Ramos (cell line): ENCODE results near the gene RTEL1.

Experiments used
- in situ Hi-C: fragments of 300-500 bp; cut with MboI; formaldehyde crosslinking; loops from one replicate; pipeline ENCODE4 v1.14.3; 2022; ENCODE audit warnings: low sequenced_read_pairs; ENCODE audit not compliant: unreplicated experiment

RTEL1 gene

DNA sequence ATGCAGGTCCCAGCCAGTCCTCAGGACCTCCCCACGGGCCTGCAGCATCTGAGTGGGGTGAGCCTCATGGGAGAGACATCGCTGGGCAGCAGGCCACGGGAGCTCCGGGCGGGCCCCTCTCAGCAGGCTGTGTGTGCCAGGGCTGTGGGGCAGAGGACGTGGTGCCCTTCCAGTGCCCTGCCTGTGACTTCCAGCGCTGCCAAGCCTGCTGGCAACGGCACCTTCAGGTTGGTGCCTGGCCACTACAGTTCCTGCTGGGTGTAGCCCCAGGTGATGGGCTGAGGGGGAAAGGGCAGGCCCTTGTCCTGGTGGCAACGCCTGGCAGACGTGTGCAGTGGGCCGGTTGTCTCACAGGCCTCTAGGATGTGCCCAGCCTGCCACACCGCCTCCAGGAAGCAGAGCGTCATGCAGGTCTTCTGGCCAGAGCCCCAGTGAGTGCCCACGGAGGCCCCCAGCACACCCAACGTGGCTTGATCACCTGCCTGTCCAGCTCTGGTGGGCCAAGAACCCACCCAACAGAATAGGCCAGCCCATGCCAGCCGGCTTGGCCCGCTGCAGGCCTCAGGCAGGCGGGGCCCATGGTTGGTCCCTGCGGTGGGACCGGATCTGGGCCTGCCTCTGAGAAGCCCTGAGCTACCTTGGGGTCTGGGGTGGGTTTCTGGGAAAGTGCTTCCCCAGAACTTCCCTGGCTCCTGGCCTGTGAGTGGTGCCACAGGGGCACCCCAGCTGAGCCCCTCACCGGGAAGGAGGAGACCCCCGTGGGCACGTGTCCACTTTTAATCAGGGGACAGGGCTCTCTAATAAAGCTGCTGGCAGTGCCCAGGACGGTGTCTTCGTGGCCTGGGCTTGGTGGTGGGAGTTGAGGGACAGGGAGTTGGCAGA, 37.6 kb downstream of the RTEL1 start:
- in situ Hi-C loops: no loop called here

DNA sequence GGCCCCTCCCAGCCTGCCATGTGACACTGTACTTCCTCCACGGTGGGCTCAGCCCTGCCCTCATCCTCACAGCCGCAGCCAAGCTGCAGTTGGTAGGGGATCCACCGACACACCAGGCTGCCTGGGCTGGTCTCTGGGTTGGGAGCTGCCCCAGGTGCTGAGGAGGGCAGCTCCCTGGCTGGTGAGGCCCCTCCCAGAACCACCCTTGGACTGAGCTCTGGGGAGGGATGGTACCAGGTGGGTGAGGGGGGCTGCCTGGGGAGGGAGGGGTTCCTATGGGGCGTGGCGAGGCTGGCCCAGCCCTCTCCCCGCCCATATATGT, 38.2 kb downstream of the RTEL1 start:
- in situ Hi-C loops: no loop called here

DNA sequence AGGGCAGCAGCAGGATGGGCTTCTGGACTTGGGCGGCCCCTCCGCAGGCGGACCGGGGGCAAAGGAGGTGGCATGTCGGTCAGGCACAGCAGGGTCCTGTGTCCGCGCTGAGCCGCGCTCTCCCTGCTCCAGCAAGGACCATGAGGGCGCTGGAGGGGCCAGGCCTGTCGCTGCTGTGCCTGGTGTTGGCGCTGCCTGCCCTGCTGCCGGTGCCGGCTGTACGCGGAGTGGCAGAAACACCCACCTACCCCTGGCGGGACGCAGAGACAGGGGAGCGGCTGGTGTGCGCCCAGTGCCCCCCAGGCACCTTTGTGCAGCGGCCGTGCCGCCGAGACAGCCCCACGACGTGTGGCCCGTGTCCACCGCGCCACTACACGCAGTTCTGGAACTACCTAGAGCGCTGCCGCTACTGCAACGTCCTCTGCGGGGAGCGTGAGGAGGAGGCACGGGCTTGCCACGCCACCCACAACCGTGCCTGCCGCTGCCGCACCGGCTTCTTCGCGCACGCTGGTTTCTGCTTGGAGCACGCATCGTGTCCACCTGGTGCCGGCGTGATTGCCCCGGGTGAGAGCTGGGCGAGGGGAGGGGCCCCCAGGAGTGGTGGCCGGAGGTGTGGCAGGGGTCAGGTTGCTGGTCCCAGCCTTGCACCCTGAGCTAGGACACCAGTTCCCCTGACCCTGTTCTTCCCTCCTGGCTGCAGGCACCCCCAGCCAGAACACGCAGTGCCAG, 38.7 kb downstream of the RTEL1 start, which contains the start of gene TNFRSF6B:
TNFRSF6B (plus strand) TSS at position 25 of the 729 bp plus-strand sequence; CDS start at position 141, 116 bp downstream.
- in situ Hi-C loops: no loop called here

DNA sequence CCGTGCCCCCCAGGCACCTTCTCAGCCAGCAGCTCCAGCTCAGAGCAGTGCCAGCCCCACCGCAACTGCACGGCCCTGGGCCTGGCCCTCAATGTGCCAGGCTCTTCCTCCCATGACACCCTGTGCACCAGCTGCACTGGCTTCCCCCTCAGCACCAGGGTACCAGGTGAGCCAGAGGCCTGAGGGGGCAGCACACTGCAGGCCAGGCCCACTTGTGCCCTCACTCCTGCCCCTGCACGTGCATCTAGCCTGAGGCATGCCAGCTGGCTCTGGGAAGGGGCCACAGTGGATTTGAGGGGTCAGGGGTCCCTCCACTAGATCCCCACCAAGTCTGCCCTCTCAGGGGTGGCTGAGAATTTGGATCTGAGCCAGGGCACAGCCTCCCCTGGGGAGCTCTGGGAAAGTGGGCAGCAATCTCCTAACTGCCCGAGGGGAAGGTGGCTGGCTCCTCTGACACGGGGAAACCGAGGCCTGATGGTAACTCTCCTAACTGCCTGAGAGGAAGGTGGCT, 39.3 kb downstream of the RTEL1 start:
- in situ Hi-C loops: no loop called here

DNA sequence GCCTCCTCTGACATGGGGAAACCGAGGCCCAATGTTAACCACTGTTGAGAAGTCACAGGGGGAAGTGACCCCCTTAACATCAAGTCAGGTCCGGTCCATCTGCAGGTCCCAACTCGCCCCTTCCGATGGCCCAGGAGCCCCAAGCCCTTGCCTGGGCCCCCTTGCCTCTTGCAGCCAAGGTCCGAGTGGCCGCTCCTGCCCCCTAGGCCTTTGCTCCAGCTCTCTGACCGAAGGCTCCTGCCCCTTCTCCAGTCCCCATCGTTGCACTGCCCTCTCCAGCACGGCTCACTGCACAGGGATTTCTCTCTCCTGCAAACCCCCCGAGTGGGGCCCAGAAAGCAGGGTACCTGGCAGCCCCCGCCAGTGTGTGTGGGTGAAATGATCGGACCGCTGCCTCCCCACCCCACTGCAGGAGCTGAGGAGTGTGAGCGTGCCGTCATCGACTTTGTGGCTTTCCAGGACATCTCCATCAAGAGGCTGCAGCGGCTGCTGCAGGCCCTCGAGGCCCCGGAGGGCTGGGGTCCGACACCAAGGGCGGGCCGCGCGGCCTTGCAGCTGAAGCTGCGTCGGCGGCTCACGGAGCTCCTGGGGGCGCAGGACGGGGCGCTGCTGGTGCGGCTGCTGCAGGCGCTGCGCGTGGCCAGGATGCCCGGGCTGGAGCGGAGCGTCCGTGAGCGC, 39.9 kb downstream of the RTEL1 start:
- in situ Hi-C loops: no loop called here

DNA sequence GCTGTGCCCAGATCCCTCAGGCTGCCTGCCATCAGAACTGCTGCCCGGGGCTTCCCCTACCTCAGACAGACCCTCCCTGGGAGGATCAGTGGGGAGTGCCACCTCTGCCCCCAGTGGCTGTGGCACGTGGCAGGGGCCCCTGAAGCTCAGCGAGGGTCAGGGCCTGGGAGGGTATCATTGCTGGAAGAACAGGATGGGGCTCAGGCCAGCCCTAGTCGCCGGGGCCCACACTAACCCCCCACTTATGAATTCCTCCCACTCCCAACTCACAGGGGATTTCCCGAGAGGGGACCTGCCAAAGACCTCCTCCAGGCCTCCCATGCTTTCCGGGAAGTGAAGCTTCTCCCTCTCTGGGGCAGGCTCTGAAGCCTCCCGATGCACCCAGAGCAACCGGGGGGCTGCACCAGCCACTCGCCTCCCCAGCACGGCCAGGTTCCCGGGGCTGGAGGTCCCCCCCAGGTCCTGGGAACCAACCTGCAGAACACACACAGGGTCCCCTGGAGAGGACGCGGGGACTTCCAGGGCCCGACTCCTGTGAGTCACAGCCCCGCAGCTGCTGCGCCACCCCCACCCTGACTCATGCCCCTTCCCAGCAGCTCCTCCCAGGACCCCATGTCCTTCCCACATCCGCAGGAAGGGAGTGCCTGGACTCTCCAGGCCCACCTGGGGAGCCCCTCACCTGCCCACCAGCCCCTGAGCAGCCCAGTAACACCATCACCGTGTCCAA, 40.8 kb downstream of the RTEL1 start:
- in situ Hi-C loops: no loop called here

DNA sequence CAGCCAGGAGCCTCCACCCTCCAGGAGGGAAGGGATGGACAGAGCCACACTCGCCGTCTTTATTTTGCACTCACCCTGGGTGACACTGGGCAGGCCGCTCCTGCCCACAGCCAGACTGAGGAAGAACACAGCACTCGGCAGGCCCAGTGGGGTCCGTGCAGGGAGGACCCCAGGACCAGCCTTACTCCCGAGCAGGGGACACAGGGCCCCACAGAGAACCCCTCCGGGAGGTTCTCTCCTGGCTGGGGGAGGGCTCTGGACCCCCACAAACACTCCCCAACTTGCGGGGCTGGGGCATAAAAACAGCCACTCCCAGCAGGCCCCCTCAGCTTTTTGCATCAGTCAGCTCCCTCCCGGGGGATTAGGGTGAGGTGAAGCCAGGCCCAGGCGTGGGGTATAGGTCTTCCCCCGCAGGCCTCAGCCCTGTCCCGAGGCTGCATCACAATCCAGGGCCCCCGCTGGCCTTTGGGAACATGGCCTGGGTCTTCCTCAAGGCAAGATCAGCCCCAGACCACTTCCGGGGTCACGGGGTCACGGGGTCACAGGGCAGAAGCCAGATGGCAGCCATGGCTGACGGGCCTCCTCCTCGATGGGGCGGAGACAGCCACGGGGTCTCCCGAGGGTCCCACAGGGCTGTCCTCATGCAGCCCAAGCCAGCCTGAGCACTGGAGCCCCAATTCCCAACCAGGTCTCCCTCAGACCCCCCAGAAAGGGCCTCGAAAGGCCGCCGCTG, 41.5 kb downstream of the RTEL1 start:
- in situ Hi-C loops: loop anchor here (10.0 kb wide), 1 partner anchor 155 kb away; no protein-coding TSS in a partner anchor

DNA sequence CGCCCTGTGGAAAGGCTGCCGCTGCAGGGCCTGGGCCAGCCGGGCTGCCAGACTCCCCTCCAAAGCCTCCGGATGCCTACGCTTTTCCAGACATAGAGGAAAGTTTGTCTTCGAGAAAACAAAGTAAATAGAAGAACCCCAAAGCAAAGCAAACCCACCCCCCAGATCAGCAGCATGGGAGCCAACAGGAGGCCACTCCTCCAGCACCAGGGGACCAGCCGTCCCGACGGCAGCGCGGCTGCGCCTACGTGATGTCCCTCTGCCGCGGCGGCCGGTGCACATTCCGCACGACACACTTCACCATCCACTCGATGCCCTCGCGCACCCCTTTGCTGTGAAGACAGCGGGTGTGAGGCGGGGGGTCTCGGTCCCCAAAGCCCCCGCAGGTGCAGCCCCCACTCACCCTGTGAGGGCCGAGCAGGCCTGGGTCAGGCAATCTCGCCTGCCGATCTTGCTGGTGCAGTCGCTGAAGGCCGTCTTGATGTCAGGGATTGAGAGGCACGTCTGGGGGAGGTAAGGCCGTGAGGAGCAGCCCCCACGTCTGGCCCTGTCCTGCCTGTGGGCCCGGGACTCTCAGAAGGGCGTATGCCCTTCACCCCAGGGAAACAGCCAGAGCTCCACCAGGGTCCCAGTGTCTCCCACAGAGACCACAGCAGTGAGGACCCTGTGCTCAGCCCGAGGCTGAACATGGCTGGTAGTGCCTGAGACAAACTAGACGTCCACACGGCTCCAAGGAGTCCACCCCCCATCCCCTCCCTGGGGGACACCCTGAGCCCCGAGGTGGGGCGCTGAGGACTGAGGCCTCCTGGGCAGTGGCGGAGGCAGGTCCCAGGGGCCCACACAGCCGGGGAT, 42.3 kb downstream of the RTEL1 start:
- in situ Hi-C loops: loop anchor here (10.0 kb wide), 1 partner anchor 154 kb away; no protein-coding TSS in a partner anchor

DNA sequence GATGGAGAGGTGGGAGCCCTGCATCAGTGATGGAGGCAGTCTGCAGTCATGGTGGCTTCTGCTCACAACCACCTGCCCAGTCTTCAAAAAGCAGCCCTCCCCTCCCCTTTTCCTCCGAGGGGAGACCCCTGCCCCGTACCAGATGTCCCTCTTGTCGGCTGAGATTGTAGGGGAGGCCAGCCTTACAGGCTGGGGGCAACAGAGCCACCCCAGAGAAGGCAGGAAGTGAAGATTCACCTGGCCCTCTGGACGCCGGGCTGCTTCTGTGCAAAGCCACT, 42.9 kb downstream of the RTEL1 start:
- in situ Hi-C loops: loop anchor here (10.0 kb wide), 1 partner anchor 154 kb away; no protein-coding TSS in a partner anchor

DNA sequence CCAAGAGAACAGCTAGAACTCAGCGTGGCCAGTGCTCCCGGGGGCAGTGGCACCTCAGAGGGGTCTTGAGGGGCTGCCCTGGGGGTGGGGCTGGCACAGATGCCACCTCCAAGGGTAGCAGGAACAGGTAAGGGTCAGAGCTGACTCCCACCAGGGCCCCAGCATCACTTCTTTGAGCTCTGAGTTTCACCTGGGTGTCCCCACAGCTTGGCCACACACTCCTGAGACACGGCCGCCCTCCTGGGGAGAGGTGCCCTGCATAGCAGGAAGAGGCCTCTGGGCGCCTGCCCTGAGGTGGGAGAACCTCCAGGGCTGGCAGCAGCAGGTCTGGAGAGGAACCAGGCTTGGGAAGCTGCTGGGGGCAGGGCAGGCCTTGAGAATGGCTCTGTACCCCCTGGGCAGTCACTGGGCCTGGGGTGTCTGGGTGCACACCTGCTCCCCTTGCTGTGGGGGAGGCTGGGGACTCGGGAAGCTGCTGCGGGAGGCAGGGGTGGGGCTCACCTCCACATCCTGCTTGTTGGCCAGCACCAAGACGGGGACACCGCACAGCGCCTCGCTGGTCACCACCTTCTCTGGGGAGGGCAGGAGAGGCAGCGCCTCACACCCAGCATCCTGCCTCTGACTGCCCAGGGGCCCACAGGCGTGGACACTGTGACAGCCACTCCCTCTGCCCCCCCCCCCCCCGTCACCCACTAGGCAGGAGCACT, 43.4 kb downstream of the RTEL1 start:
- in situ Hi-C loops: loop anchor here (10.0 kb wide), 1 partner anchor 153 kb away; no protein-coding TSS in a partner anchor

DNA sequence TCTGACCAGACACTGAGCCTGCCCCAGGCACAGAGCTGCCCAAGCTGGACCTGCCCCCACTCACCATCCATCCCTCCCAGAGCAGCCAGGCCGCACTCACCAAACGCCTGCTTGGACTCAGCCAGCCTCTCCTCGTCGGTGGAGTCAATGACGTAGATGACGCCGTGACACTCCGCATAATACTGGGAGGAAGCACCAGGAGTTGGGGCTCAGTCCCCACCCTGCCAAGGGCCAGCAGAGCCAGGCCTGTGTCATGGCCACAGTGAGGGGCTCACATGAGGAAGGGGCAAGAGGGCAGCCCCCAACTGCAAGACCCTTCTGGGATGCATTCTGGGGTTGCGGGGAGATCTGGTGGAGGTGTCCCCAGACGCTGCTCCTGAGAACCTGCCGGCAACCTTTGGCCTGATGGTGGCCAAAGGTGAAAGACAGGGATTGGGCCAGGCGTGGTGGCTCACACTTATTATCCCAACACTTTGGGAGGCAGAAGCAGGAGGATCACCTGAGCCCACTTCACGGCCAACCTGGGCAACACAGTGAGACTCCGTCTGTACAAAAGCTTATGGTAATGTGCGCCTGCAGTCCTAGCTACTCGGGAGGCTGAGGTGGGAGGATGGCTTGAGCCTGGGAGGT, 44.0 kb downstream of the RTEL1 start:
- in situ Hi-C loops: loop anchor here (10.0 kb wide), 1 partner anchor 153 kb away; no protein-coding TSS in a partner anchor

DNA sequence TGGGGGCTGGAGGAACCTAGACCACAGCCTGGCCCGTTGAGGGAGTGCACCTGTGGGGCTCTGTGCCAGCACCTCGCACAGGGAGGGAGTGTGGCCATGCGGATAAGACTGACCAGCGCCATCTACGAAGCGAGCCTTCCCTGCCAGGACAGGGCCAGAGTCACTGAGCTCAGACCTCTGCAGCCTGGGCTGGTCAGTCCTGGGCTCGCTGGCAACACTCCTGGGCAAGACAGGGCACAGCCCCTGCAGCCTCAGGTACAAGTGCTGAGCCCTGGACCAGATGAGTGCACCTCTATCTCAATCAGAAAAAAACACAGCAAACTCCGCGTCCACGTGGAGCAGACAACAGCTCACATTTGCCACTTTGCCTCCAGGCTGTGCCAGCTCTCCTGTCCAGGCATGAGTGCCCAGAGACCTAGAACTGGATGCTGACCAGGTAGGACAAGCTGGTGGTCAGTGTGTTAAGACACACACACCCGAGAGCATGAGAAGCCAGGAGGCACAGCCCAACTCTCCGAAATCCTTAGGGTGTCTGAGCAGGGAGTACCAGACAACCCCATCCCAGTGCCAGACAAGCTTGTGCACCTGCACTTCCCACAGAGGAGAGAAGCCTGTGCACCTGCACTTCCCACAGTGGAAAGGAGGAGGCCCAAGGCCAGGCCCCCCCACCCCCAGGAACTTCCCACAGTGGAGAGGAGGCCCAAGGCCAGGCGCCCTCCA, 44.8 kb downstream of the RTEL1 start:
- in situ Hi-C loops: loop anchor here (10.0 kb wide), 1 partner anchor 152 kb away; no protein-coding TSS in a partner anchor

DNA sequence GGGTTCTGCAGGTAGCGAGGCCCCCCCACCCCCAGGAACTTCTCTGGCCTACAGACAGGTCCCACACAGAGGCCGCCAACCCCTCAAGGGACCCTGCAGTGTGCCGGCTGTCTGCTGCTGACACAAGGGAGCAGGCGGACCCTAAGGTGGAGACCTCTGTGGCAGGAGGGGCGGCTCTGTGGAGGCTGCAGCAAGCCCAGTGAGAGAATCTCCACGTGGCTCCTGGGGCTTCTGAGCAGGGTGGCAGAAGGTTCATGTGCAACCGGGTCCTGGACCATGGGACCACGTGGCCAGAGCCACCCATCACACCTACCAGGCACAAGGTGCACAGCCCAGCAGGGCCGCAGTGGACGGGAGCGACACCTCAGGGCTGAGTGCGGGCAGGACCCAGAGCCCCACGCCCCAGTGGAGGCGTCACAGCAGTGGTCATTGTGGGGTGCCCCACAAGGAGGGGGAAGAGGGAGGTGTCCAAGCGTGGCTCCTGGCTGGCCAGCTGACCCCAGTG, 45.4 kb downstream of the RTEL1 start:
- in situ Hi-C loops: loop anchor here (10.0 kb wide), 1 partner anchor 151 kb away; no protein-coding TSS in a partner anchor

DNA sequence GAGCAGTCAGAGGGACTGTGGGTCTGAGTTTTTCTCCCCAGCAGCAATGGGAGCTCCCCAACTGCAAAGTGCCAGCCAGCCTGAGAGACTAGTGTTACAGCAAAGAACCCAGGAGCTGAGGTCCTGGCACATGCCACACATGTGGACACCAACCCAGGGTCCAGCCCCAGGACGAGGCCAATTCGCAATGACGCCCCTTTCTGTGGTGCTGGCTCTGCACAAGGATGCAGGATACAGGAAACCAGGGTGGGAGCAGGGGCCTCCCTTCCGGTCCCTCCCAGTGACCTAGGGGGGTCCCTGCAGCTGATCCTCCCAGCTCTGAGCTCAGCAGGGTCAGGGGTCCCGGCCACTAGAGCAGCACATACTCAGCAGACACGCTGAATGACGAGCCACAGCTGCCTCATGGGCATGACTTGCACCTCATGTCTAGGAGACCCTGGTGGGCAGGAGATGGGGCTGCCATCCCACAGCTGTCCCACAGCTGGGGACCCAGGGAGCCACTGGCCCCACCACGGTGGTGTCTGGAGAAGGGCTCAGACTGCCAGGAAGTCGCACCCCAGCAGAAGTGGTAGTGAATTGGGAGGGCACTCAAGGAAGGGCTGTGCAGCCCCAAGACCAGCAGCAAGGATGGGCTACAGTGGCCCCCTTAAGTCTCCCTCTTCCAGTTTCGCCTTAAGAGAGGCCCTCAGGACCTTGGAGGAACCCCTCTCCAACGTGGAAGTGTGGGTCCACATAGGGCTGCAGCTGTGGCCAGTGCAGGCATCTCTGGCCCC, 46.0 kb downstream of the RTEL1 start:
- in situ Hi-C loops: loop anchor here (10.0 kb wide), 1 partner anchor 151 kb away; no protein-coding TSS in a partner anchor

DNA sequence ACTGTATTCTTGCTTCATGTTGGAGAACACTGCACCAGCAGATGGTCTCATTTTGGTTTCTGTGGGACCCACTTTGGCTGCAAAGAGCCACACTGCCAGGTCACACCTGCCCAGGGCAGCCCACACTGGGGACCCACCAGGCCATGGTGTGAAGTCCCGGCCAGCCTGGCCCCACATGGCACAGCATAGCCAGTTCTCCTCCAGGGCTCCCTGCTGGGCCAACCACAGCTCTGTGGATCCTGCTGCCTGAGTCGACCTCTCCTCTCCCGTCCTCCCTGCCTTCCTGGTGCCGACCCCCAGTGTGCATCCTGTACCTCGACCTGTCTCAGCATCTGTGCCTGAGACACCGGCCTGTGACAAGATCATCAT, 46.6 kb downstream of the RTEL1 start:
- in situ Hi-C loops: loop anchor here (10.0 kb wide), 1 partner anchor 150 kb away; no protein-coding TSS in a partner anchor
